GM19239 (cell line): Measurements from ENCODE around the gene OR4K1.
"Not testable (repeated sequence)": the region's sequence is repeated elsewhere in the genome, so short reads cannot be mapped to it uniquely, and the experiment has no call there.

Experiments used
- DNase-seq: peaks from one replicate; pipeline ENCODE4 v3.0.0; 2011; ENCODE audit warnings: low spot score; ENCODE audit not compliant: insufficient read length
- FAIRE-seq: peaks from 2 replicates; lab custom pipeline; 2011; peaks lifted over from hg19 to GRCh38; lab: Jason Lieb, UNC

OR4K1 gene

GRCh38 chr14:19930617-19931016 lies at the start of gene OR4K1:
TSS of gene OR4K1 (plus strand) at chr14:19930917. CDS start at chr14:19935667, 4,750 bp downstream.
- no peak for DNase-seq
- FAIRE-seq, result no peak

- no peak for DNase-seq
- FAIRE-seq, result no peak
These were observed 35.4 kb upstream of the OR4K1 start for GRCh38 chr14:19895282-19895681.

- FAIRE-seq, result no peak
These were observed 29.7 kb upstream of the OR4K1 start for GRCh38 chr14:19900999-19901398.

GRCh38 chr14:19902409-19902808 lies 28.3 kb upstream of the OR4K1 start:
- FAIRE-seq (no peak), DNase-seq (no peak)

More at GRCh38 chr14:19900999-19901398, 29.7 kb upstream of the OR4K1 start:
- no peak for DNase-seq

DNA sequence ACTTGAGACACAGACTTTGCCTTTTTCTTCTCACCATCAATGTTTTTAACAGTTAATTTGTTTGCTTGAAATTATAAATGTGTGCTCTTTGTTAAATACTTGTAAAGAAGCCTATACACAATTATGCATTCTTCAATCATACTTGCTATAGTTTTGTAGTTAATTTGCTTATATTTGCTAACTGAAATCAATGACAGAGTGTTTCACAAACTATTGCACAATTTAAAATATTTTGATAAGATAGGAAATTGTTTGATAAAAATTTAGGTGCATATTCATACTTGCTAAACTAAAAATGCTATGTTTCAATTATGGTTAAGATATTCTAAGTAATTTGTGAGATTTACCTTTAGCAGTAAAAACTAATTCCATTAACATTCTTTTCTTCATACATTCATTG lies 24.1 kb upstream of the OR4K1 start:
- FAIRE-seq (no peak), DNase-seq (no peak)

DNA sequence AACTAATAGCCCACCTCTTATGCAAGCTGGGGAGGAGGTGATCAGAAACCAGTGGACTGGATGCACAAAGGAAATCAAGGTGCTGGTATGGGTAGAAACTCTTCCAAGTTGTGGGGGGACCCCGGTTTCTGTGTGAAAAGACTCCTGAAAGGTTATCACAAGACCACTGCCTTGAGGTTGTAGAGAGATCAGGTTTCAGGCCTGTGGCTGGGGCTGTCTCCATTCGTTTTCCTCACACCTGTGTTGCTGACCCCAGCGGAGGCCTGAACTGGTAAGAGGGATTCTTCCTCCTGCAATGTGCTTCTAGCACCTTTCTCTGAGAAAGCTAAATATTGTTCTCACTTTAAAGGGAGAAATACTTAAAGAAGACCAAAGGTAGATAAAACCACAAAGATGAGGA lies 19.6 kb upstream of the OR4K1 start:
- DNase-seq (no peak), FAIRE-seq (no peak)

DNA sequence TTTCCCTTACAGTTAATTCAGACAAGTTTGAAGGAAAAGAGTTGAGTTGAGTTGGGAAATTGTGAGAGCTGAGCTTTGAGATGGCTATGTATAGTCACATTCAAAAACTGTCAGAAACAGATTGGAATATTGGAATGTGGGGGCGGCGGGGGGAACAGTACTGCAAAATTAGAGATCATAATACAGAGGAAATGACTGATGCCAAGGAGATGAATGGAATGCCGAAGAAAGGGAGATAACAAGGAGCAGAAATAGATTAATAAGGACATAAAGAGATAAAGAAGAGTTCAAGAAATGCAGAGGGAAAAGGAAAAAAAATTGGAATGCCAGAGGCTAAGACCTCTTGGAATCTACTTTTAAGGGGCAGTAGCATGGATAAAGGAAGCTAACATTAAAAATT lies 13.5 kb upstream of the OR4K1 start:
- no peak for FAIRE-seq
- DNase-seq, result no peak

- DNase-seq (no peak), FAIRE-seq (no peak)
These were observed 12.7 kb upstream of the OR4K1 start for GRCh38 chr14:19917955-19918518.

DNA sequence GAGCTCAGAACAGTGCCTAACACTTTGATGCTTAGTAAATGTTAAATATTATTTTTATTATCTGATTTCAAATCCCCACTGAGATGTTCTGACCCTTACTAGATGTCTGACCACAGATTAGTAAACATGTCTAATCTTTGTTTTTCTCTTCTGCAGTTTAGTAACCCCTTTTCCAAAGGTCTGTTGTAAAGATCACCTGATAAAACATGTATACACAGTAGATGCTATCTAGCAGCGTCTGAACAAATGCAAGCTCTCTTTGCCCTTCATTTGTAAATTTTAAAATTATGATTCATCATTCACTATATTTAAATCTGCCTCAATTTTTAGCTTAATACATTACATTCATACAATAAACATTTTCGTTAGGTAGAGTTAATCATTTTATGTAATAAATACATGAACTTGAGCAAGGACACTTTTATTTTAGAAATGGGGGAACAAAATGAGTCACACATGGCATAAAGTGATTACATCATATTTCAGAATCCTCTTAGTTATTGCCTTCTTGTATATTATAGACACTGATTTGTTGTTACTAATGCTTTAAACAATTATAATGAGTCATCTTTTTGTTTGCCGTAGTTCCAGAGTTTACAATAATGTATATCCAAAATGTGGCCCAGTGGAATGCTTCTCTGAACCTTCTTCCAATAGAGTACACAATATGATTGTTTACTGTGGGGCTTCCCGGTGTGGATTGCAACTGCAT lies 12.0 kb upstream of the OR4K1 start:
- FAIRE-seq, result no peak
- DNase-seq, result no peak

DNA sequence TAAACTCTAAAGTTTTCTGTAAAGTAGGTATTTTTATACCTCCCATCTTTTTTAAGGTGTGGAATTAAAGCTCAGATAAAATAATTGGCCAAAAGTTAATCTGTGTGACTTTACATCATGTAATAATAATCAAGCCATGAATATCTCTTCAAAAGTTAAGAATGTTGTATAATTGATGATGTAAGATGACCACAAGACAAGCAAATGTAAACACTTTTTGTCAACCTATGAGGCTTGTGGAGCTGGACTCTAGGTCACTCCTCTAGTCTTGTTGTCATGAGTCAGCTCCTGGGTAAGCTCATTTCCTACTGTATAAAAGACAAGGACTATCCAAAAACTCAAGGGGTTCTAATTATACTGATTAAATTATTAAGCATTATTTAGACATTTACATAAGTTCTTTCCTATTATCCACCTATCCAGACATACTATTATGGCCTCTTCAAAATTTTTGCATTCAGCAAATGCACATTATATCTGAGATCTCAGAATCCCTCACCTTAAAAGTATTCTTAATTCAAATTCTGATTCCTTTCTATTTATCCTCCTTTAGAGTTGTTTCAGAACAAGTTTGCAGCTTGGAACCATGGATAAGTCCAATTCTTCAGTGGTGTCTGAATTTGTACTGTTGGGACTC lies 10.6 kb upstream of the OR4K1 start, which contains the start of gene OR4K5:
OR4K5 (plus strand) TSS at position 587 of the 637 bp plus-strand sequence; CDS start at position 587, 0 bp downstream.
- FAIRE-seq, result no peak

GRCh38 chr14:19941668-19942067 lies 11.0 kb downstream of the OR4K1 start:
- no peak for FAIRE-seq
- DNase-seq, result no peak

More for the DNA sequence above, 10.6 kb upstream of the OR4K1 start, which contains the start of gene OR4K5:
- no peak for DNase-seq

GRCh38 chr14:19947413-19948090 lies 16.8 kb downstream of the OR4K1 start:
- FAIRE-seq (no peak), DNase-seq (no peak)

- FAIRE-seq, result no peak
- DNase-seq, result no peak
These were observed 18.5 kb downstream of the OR4K1 start for GRCh38 chr14:19949218-19949617.

DNA sequence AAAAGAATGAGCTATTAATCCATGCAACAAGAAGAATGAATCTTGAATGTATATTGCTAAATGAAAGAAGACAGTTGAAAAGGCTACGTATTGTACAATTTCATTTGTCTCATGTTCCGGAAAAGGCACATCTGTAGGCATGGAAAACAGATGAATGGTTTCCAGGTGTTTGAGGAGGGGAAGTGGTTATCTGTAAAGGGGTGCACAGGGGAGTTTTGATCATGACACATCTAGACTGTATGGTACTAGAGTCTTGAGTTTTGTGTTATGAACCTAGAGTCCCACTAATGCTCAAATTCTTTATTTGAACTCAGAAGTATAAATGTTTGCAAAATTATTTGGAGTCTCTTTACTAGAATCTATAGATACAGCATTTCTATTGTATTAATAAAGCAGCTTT lies 39.0 kb downstream of the OR4K1 start:
- DNase-seq, FAIRE-seq: not testable (repeated sequence)

DNA sequence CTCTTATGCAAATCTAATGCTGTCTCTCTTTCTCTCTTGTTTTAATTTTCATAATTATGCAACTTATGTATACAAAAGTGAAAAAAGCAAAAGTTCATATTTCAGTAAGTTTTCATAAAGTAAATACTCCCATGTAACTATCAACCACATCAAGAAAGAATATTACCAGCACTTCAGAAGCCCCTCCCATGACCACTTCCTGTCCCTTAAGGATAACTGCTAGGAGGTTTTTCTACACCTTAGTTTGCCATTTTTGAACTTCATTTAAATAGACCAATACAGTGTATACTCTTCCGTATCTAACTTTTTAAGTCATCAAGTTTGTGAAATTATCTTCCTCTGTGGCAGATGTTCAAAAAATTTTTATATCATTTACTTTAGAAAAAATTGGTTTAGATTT lies 44.1 kb downstream of the OR4K1 start:
- FAIRE-seq (no peak), DNase-seq (no peak)

GRCh38 chr14:19975291-19975690 lies 44.6 kb downstream of the OR4K1 start, which contains the start of gene OR4K15:
TSS of gene OR4K15 (plus strand) at chr14:19975591. CDS start at chr14:19975591, 0 bp downstream.
- DNase-seq (no peak), FAIRE-seq (no peak)
